Measurements from ENCODE around the gene PCSK7.

The PCSK7 gene

DNA sequence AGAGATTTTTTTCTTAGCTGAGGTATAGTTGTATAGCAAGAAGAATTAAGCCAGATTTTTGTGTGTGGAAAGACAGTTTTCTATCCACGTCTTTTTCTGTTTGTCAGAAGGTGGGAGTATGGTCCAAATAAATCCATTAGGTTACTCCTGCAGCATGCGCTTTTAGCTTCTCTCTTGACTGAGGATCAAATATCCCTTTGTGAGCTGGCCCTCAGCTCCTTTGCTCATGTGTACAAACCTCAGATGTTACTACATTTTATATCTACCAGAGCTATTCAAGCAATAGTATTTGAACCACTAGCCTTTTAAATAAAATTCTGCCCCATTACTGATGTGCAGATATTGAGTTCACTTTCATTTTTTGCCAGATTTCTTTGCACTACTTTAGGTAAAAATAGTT is 62.1 kb downstream of the PCSK7 start:
- no peak for DNase-seq (ENCODE audit: low read depth in 4 of 4, low spot score in 1 of 4)

DNA sequence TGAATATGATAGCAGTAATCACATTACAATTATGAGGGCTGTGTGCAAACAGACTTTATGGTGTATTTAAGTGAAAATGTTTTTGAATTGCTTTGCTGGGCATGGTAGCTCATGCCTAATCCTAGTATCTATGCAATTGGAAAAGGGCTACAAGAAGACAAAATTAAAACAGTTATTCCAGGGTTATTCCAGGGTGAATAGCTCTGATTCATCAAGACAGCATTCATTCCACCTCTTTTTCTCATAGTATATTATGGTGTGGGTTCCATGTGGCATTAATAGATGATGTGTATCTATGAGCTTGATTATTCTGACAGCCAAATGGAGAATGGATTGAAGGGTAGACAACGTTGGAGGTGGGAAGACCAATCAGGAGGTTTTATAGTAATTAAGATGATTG is 65.4 kb downstream of the PCSK7 start:
- no peak for DNase-seq (ENCODE audit: low read depth in 4 of 4, low spot score in 1 of 4)

DNA sequence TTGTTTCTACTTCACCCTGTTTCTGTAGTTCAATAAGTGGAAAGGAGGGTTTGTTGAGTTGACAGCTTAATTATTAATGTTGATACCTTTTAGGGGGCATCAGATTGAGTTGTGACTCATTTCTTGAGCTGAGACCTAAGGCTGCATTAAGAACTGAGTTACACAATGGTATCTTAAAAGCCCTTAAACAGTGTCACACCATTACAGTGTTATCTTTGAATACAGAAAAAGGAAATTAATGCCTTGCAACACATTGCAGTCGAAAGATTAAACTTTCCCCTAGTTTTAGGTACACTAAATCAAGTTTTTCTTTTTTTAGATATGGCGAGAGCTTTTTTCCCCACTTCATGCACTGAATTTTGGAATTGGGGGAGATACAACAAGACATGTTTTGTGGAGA is 71.0 kb downstream of the PCSK7 start:
- no peak for DNase-seq (ENCODE audit: low read depth in 4 of 4, low spot score in 1 of 4)

DNA sequence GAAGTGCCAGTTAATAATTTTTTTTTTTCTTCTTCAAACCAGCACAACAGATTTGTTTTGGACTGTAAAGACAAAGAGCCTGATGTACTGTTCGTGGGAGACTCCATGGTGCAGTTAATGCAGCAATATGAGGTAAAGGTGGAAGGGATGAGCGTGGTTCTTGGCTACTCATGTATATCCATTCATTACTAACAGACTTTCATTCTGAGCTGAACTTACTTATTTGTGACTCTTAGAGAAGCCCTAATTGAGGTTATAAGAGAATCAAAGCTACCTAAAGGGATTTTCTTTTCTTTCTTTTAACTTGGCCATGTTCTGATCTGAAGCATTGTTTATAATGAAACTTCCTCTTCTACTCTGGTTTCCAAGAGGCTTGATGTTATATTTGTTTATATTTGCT is 72.0 kb downstream of the PCSK7 start:
- no peak for DNase-seq (ENCODE audit: low read depth in 4 of 4, low spot score in 1 of 4)

DNA sequence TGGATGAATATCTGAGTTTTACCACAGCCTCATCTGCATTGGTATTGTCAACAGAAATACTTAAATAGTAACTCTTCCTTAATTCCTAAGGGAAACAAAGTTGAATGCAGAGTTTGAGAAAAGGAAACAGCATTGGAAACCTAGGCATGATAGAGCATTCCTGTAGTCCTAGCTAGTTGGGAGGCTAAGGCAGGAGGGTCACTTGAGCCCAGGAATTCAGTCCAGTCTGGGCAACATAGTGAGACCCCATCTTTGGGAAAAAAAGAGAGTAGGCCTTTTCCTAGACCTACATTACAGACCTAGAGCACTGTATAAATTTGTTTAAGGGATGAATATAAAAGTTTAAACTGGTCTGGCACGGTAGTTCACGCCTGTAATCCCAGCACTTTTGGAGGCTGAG is 74.4 kb downstream of the PCSK7 start:
- DNase-seq (ENCODE audit: low read depth in 4 of 4, low spot score in 1 of 4), result no peak

DNA sequence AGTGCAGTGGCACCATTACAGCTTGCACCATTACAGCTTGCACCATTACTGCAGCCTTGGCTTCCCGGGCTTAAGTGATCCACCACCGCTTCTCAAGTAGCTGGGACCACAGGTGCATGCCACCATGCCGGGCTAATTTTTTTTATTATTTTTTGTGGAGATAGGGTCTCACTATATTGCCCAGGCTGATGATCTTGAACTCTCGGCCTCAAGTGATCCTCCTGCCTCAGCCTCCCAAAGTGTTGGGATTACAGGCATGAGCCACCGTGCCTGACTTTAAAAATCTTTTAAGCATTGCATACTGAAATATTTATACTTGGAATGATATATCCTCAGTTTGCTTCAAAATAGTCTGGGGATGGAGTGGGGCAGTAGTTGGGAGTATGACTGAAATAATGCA is 77.4 kb downstream of the PCSK7 start:
- no peak for DNase-seq (ENCODE audit: low read depth in 4 of 4, low spot score in 1 of 4)

Measured in stimulated activated CD4-positive, alpha-beta T cell treated with anti-CD3 and anti-CD28 coated beads, Interleukin-1b, Interleukin-23, amount 100 ng/mL, for 24 hours (primary cell).